Activated naive CD4-positive, alpha-beta T cell treated with anti-CD3 and anti-CD28 coated beads, Interleukin-2, amount 10 ng/mL, durations not matched to agents 7 days and 5 days (primary cell): Measurements from ENCODE around the gene CTAG1B.
"Not testable (repeated sequence)": the region's sequence is repeated elsewhere in the genome, so short reads cannot be mapped to it uniquely, and the experiment has no call there.

Source experiments
- CTCF ChIA-PET: fragments of 350-600 bp; sonication (Branson Sonifier 250); formaldehyde crosslinking; loops from one replicate; lab custom pipeline; 2021; ENCODE audit warnings: antibody characterized with exemption; lab: Charles Lee
- DNase-seq: peaks from one replicate; pipeline ENCODE4 v3.0.0-alpha.2; 2020
- H3K27ac Mint-ChIP-seq: one replicate; pipeline ENCODE4 v1.8.0; 2021; ENCODE audit warnings: mild to moderate bottlenecking, moderate library complexity, mixed read lengths
- H3K27me3 Mint-ChIP-seq: one replicate; pipeline ENCODE4 v1.8.0; 2021; ENCODE audit warnings: mild to moderate bottlenecking, mixed read lengths
- H3K36me3 Mint-ChIP-seq: one replicate; pipeline ENCODE4 v1.8.0; 2021; ENCODE audit warnings: mixed read lengths
- H3K4me1 Mint-ChIP-seq: one replicate; pipeline ENCODE4 v1.8.0; 2021; ENCODE audit warnings: mixed read lengths
- H3K4me3 Mint-ChIP-seq: one replicate; pipeline ENCODE4 v1.8.0; 2021; ENCODE audit warnings: mild to moderate bottlenecking, moderate library complexity, mixed read lengths
- H3K9me3 Mint-ChIP-seq: one replicate; pipeline ENCODE4 v1.8.0; 2021; ENCODE audit warnings: mixed read lengths

CTAG1B gene

DNA sequence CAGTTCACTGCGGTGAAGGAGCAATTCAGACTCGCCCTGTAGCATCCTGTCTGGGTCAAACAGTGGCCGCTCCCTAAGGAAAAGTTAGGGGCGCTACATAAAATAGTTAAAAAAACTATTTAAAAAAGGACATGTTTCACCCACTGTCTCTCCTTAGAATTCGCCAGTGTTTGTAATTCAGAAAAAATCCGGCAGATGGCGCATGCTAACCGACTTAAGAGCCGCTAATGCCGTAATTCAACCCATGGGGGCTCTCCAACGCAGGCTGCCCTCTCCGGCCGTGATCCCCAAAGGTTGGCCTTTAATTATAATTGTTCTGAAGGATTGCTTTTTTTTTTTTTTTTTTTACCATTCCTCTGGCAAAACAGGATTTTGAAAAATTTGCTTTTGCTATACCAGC lies 28.7 kb downstream of the CTAG1B start:
- H3K4me3 Mint-ChIP-seq, DNase-seq, H3K9me3 Mint-ChIP-seq, H3K4me1 Mint-ChIP-seq, H3K36me3 Mint-ChIP-seq, H3K27ac Mint-ChIP-seq, CTCF ChIA-PET: not testable (repeated sequence)
- peaks cover 31% of the 10 kb centered on the region for H3K27me3 Mint-ChIP-seq

DNA sequence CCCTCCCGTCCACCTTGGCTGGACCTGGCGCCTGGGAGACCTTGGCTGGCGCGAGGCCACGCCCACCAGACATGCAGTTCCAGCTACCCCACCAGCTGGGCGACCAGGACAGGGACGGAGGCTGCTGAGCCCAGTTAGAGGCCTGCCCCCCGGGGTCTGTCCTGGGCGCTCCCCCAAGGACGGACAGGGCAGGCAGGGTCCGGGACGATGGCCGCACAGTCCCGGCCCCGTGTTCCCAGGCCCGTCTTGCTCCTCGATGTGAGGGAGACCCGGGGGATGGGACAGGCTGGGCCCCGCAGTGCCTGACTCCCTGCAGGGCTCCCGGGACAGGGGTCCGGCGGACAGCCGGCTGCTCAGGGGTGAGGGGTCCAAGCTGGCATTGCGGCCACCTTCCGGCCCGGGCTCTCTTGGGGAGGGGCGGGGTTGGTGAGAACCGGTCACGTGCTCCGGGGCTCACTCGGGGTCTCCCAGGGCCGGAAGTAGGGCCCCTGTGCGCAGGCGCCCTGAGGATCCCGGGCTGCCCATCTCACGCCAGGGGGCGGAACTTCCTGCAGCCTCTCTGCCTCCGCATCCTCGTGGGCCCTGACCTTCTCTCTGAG lies 34.4 kb downstream of the CTAG1B start, which contains the start of gene CTAG1A:
Gene CTAG1A, plus strand, starts transcription at position 549 of the 599 bp plus-strand sequence. CDS start 74 bp downstream, outside the sequence.
- H3K4me3 Mint-ChIP-seq, H3K27ac Mint-ChIP-seq, DNase-seq, H3K27me3 Mint-ChIP-seq, H3K9me3 Mint-ChIP-seq, H3K36me3 Mint-ChIP-seq, CTCF ChIA-PET, H3K4me1 Mint-ChIP-seq: not testable (repeated sequence)

DNA sequence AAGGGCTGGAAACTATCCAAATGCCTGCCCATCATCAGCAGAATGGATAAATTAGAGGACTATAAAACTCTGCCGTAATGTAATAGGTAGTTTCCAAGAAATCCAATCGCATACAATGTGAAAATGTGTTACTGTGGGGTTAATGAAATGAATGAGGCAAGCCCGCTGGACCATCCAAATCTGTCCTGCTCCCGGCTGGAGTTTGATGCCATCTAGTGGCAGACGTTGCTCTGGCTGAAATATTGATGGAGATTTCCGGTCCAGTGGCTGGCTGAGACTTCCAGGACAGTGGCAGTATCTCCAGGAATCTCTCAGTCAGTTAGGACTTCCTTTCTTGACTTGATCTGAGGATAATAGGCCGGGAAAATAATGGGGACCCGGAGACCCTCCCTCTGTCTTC lies 36.1 kb downstream of the CTAG1B start:
- H3K27me3 Mint-ChIP-seq, H3K36me3 Mint-ChIP-seq, DNase-seq, H3K4me1 Mint-ChIP-seq, H3K4me3 Mint-ChIP-seq, CTCF ChIA-PET, H3K27ac Mint-ChIP-seq, H3K9me3 Mint-ChIP-seq: not testable (repeated sequence)

DNA sequence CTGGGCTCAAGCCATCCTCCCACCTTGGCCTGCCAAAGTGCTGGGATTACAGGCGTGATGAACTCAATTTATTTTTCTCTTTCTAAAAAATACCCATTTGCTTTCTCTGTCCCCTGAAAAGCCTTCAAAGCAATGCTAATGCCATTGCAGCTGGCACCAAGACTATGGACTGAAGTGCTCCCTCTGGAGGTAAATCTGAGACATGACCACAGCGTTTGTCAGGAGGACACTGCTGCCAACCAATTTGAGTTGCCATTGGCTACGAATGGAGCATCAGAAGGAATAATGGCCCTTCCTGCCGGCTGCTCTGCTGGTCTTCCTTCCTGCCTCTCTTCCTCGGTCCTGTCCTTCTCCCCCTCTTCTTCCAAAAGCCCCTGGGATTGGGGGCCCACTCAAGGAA lies 44.0 kb downstream of the CTAG1B start:
- CTCF ChIA-PET, result not testable (repeated sequence)

DNA sequence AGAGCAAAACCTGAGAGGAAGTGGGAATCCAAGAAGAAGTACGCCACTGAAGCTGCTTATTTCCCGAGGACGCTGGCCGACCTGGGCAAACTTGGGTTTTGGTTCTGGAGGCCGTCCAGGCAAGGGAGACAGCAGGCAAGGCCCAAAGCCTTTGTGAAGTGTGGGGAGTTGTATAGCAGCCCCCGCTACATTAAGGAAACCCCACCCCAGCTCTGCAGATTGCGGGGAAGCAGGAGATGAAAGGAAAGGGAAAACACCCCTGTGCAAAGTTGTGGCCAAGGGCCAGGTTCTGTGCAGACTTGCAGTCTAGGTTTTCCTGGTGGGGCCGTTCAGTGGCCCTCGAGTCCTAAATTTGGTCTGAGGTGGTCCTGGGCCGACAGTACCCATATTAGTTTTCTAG lies 46.0 kb downstream of the CTAG1B start:
- H3K27me3 Mint-ChIP-seq, CTCF ChIA-PET, DNase-seq, H3K9me3 Mint-ChIP-seq, H3K27ac Mint-ChIP-seq, H3K4me1 Mint-ChIP-seq, H3K36me3 Mint-ChIP-seq, H3K4me3 Mint-ChIP-seq: not testable (repeated sequence)

More for the DNA sequence above, 44.0 kb downstream of the CTAG1B start:
- H3K27ac Mint-ChIP-seq, H3K4me1 Mint-ChIP-seq, H3K27me3 Mint-ChIP-seq, DNase-seq, H3K4me3 Mint-ChIP-seq, H3K9me3 Mint-ChIP-seq, H3K36me3 Mint-ChIP-seq: not testable (repeated sequence)

DNA sequence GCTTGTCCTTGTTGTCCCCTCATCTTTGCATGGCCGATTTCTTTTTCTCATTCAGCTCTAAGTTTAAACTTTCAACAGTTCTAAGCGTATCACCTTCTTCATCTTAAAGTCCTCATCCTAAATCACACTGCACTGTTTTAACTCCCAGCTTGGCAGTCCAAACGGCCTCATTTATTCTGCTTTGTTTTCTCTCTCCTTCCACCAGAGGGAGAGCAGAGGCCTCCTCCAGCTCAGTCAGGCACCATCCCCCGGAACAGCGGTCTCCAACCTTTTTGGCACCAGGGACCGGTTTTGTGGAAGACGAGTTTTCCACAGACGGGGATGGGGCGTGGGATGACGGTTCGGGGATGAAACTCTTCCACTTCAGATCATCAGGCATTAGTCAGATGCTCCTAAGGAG lies 48.7 kb downstream of the CTAG1B start:
- H3K27ac Mint-ChIP-seq, H3K36me3 Mint-ChIP-seq, H3K4me1 Mint-ChIP-seq, H3K27me3 Mint-ChIP-seq, CTCF ChIA-PET, H3K4me3 Mint-ChIP-seq, DNase-seq, H3K9me3 Mint-ChIP-seq: not testable (repeated sequence)
